Natural killer cell (primary cell): ENCODE measurements around the gene FCGR2B. TPM values are rescaled to one million over a fixed set of nuclear protein-coding genes. Genes with fewer than 3 reads are reported as not detected.
"Not testable (repeated sequence)": the region's sequence is repeated elsewhere in the genome, so short reads cannot be mapped to it uniquely, and the experiment has no call there.

ENCODE experiments used
- ATAC-seq, 3 donors: fragments of 150-1000 bp in 2 of 3; fragments of 200-7000 bp in 1 of 3; cut with Tn5 transposase; 1 replicate in 1 of 3; 2 replicates in 2 of 3; pipeline ENCODE4 v1.10.0; 2021; ENCODE audit warnings: mild to moderate bottlenecking in 2 of 3, moderate library complexity in 2 of 3
- DNase-seq, 2 donors: peaks; one replicate each; pipeline versions ENCODE4 v3.0.0 to v3.0.0-alpha.2; 2013 to 2021; ENCODE audit warnings: mixed read lengths in 1 of 2
- H3K27ac ChIP-seq: one replicate; pipeline ENCODE4 v1.5.1; 2013; ENCODE audit warnings: mild to moderate bottlenecking, low read length
- H3K27me3 ChIP-seq: one replicate; pipeline ENCODE4 v1.6.1; 2013; ENCODE audit warnings: low read length; ENCODE audit not compliant: control insufficient read depth, insufficient read depth
- H3K36me3 ChIP-seq: one replicate; pipeline ENCODE4 v1.6.1; 2013; ENCODE audit warnings: low read length; ENCODE audit not compliant: control insufficient read depth, insufficient read depth
- H3K4me1 ChIP-seq: one replicate; pipeline ENCODE4 v1.6.1; 2013; ENCODE audit warnings: low read length; ENCODE audit not compliant: control insufficient read depth, insufficient read depth
- H3K4me3 ChIP-seq: one replicate; pipeline ENCODE4 v1.5.1; 2013; ENCODE audit warnings: low read length
- H3K9me3 ChIP-seq: one replicate; pipeline ENCODE4 v1.6.1; 2013; ENCODE audit warnings: low read length; ENCODE audit not compliant: control insufficient read depth, insufficient read depth
- H3K27ac Mint-ChIP-seq, 2 donors: one replicate each; pipeline ENCODE4 v1.8.0; 2022; ENCODE audit warnings: mild to moderate bottlenecking in 2 of 2, mixed read lengths in 2 of 2, moderate library complexity in 1 of 2
- H3K27me3 Mint-ChIP-seq, 2 donors: one replicate each; pipeline ENCODE4 v1.8.0; 2022; ENCODE audit warnings: low read depth in 2 of 2, mixed read lengths in 2 of 2
- H3K36me3 Mint-ChIP-seq: one replicate; pipeline ENCODE4 v1.8.0; 2022; ENCODE audit warnings: mixed read lengths
- H3K4me1 Mint-ChIP-seq, 2 donors: one replicate each; pipeline ENCODE4 v1.8.0; 2022; ENCODE audit warnings: mixed read lengths in 2 of 2
- H3K4me3 Mint-ChIP-seq: one replicate; pipeline ENCODE4 v1.8.0; 2022; ENCODE audit warnings: mild to moderate bottlenecking, moderate library complexity, mixed read lengths
- H3K9me3 Mint-ChIP-seq, 2 donors: one replicate each; pipeline ENCODE4 v1.8.0; 2022; ENCODE audit warnings: mixed read lengths in 2 of 2
- WGBS: methylation state at CpG from one replicate; pipeline ENCODE4 v1.1.7; 2013; ENCODE audit warnings: missing lambda C conversion rate; ENCODE audit not compliant: insufficient coverage; 5-methylcytosine and 5-hydroxymethylcytosine counted together
- intact Hi-C: fragments of 100-400 bp; cut with micrococcal nuclease; formaldehyde crosslinking; loops from one replicate; pipeline ENCODE4 v1.14.2; 2022
- total RNA-seq, 4 donors: library from RNA; stranded (reverse); fragments of 120-200 nt in 1 of 4; gene quantifications; one replicate each; pipeline versions ENCODE4 v1.2.3 to v1.2.4, GENCODE V29; 2013 to 2022

Gene FCGR2B
- total RNA-seq, 3 donors from 2014 or later (not counting 1 experiment from before 2014, with no cell fraction given) = 12.6 to 76.9 (median 17.0) TPM

DNA sequence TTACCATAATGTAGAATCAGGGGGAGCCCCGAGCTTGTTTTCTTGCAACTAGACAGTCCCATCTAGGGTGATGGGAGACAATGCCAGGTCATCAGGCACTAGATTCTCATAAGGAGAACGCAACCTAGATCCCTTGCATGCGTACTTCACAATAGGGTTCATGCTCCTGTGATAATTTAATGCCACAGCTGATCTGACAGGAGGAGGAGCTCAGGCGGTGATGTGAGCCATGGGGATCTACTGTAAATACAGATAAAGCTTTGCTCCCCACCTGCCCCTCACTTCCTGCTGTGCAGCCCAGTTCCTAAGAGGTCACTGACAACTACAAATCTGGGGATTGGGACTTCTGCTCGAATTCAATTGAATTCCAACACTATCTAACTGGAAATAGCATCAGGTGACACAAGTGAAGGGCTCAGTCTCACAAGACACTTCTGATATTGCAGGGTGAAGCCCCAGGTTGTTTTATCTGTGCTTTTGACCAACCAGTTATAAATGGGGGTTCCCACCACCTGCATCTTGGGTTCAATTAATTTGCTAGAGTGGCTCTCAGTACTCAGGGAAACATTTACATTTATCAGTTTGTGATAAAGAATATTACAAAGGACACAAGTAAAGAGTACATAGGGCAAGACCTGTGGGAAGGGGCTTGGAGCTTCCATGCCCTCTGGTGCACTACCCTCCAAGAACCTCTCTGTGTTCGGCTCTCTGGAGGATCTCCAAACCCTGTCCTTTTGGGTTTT lies 24.5 kb upstream of the FCGR2B start:
- WGBS = 100% methylated on average over 3 of the region's 6 CpGs
- H3K27me3 ChIP-seq, H3K27me3 Mint-ChIP-seq, H3K36me3 ChIP-seq, ATAC-seq, H3K27ac ChIP-seq, intact Hi-C loops, H3K4me3 Mint-ChIP-seq, H3K9me3 ChIP-seq, H3K27ac Mint-ChIP-seq, H3K36me3 Mint-ChIP-seq, H3K9me3 Mint-ChIP-seq, H3K4me1 ChIP-seq, DNase-seq, H3K4me3 ChIP-seq: not testable (repeated sequence)
- peaks cover 20 to 24% of the 10 kb centered on the region in 2 donors for H3K4me1 Mint-ChIP-seq

- H3K27ac Mint-ChIP-seq, H3K4me1 ChIP-seq, DNase-seq, H3K27ac ChIP-seq, H3K4me3 ChIP-seq, ATAC-seq, intact Hi-C loops, H3K9me3 ChIP-seq, H3K36me3 ChIP-seq, H3K27me3 ChIP-seq, H3K4me3 Mint-ChIP-seq, H3K9me3 Mint-ChIP-seq, H3K36me3 Mint-ChIP-seq, H3K27me3 Mint-ChIP-seq: not testable (repeated sequence)
- peaks cover 22 to 27% of the 10 kb centered on the region in 2 donors for H3K4me1 Mint-ChIP-seq
- WGBS = 86% methylated on average over 1 of the region's 2 CpGs
Measured at GRCh38 chr1:161639203-161639602, 23.7 kb upstream of the FCGR2B start.

GRCh38 chr1:161642697-161643096 lies 20.2 kb upstream of the FCGR2B start:
- H3K9me3 Mint-ChIP-seq, H3K36me3 ChIP-seq, H3K27me3 ChIP-seq, H3K4me3 ChIP-seq, H3K4me1 ChIP-seq, intact Hi-C loops, H3K27me3 Mint-ChIP-seq, H3K9me3 ChIP-seq, H3K4me3 Mint-ChIP-seq, H3K36me3 Mint-ChIP-seq: not testable (repeated sequence)
- peak in 1 of 2 donors; percentile 44 for DNase-seq
- Mint-ChIP-seq H3K27ac (peak overlapping the region; percentile 47 to 86), H3K4me1 (peaks cover 16 to 26% of the 10 kb centered on the region in 2 donors)
- ATAC-seq = peak; percentile 36 to 68 (median 47)
- peak overlapping the region; percentile 49 for H3K27ac ChIP-seq
- WGBS = no CpG with 5 or more reads among the region's 1 CpG

GRCh38 chr1:161643481-161644208 lies 19.3 kb upstream of the FCGR2B start:
- peak overlapping the region; percentile 54 to 86 for H3K27ac Mint-ChIP-seq
- DNase-seq, H3K4me1 ChIP-seq, H3K36me3 Mint-ChIP-seq, H3K9me3 Mint-ChIP-seq, intact Hi-C loops, H3K27me3 ChIP-seq, H3K4me3 ChIP-seq, H3K27me3 Mint-ChIP-seq, H3K36me3 ChIP-seq, H3K9me3 ChIP-seq: not testable (repeated sequence)
- peak overlapping the region; percentile 73 for H3K4me3 Mint-ChIP-seq
- ATAC-seq = peak; percentile 68 to 80 (median 79)
- no CpG with 5 or more reads among the region's 5 CpGs for WGBS
- H3K4me1 Mint-ChIP-seq = peaks cover 18 to 29% of the 10 kb centered on the region in 2 donors
- peak overlapping the region; percentile 72 for H3K27ac ChIP-seq

DNA sequence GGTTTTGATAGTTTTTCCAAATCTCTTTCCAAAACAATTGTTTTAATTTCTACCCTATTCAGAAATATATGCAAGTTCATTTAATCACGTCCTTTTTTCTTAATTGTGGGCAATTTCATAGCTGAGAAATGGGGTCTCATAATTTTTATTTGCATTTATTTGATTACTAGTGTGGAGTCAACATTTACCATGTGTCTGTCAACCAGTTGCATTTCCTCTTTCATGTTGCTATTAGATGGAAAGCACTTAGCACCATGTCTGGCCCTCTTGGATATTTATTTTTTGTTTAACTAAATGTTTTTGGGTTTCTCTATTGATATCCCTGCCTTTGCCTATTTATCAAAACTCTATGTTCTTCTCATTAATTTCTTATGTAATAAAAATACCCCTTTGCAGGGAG lies 18.1 kb upstream of the FCGR2B start:
- H3K9me3 ChIP-seq, H3K27ac ChIP-seq, H3K4me3 Mint-ChIP-seq, DNase-seq, H3K36me3 ChIP-seq, H3K36me3 Mint-ChIP-seq, H3K27me3 Mint-ChIP-seq, H3K4me3 ChIP-seq, H3K9me3 Mint-ChIP-seq, ATAC-seq, H3K27me3 ChIP-seq, H3K4me1 ChIP-seq, intact Hi-C loops: not testable (repeated sequence)
- peaks cover 18 to 29% of the 10 kb centered on the region in 2 donors for H3K4me1 Mint-ChIP-seq
- WGBS = no CpG with 5 or more reads among the region's 1 CpG
- H3K27ac Mint-ChIP-seq = peak overlapping the region in 1 of 2 donors; percentile 73
